HG03108 (cell line): ENCODE data around the gene MRPL39.

Experiments
- ATAC-seq: cut with Tn5 transposase; IDR thresholded peaks from one replicate; pipeline ENCODE4 v1.9.1; 2021; ENCODE audit warnings: moderate library complexity; ENCODE audit not compliant: unreplicated experiment

MRPL39 gene

DNA sequence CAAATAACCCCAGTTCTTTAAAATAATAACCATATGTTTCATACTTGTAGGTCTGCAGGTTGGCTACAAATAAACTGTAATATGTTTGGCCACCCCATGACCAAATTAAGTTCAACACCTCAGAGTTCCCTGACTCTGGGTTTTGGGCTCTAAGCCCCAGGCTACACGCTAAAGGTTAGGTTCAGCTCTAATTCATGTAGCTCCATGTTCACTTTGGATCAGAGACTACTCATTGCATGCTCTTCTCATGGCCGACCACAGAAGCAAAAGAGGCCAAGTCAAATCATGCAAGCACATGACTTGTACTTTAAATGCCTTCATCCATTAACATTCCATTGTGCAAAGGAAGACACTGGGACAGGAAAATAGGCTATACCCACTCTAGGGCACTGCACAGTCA is 66.2 kb downstream of the MRPL39 start:
- no peak for ATAC-seq

DNA sequence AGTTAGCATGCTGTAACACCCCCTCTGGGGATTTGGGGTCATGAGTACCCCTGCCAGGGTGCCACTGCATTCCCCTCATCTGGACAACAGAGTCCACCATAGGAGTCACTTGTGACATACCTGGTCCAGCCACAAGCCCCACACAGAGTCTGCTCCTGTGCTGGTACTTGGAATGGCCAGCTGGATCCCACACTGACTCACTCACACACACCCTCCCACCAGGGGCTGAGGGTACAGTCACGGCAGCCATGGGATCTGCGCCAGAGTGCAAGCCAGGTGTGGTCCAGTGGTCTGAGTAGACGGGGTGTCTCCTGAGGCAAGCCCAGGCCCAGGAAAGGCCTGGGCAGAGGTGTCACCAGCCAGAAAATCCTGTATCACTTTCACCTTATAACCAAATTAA is 67.7 kb downstream of the MRPL39 start:
- ATAC-seq: no peak

DNA sequence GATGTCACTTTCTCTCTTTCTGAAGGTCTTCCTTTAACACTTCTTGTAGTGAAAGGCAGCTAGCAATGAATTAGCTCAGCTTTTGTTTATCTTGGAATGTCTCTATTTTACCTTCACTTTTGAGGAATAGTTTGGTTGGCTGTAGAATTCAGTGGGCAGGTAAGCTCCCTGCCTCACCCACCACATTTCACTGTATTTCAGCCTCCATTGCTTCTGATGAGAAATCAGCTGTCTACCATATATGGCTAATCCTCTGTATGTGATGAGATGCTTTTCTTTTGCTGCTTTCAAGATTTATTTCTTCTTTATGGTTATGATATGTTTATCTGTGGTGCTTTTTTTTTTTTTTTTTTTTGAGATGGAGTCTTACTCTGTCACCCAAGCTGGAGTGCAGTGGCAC is 70.1 kb downstream of the MRPL39 start:
- no peak for ATAC-seq

DNA sequence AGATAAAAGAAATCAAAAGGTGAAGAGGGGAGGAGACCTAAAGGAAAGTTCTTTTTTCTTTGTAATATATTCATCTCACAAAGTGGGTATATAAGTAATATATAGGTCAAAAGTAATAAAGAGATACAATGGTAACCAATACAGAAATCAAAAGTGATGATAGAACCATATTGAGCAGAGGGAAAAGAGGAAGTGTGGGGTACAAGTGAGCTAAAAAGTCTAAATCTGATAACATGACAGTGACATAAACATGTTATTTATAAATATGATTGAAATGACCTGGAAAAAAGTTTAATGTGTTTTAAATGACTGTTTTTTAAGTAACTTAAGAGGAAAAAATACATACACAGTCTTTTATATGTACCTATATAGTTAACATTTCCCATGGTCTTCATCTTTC is 70.5 kb downstream of the MRPL39 start:
- no peak for ATAC-seq

DNA sequence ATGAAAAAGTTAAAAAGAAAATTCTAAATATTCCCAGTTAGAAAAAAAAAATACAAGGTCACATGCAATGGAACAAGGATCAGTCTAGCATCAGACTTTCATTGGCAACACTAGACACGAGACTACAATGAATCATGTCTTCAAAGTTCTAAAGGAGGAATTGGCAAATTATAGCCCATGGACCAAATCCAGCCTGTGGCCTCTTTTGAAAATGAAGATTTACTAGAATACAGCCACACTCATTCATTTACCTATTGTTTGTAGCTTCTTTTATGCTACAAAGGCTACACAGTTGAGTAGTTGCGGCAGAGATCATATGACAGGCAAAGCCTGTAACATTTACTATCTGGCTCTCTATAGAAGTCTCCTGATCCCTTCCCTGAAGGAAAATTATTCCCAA is 71.4 kb downstream of the MRPL39 start:
- no peak for ATAC-seq
